Spinal cord (tissue), 10 donors: ENCODE data around the gene FAM174C. TPM values are rescaled to one million over a fixed set of nuclear protein-coding genes. Genes with fewer than 3 reads are reported as not detected.
A peak's percentile ranks its signal among the peaks of the same experiment; 100 is the strongest.
"Not testable (repeated sequence)": the region's sequence is repeated elsewhere in the genome, so short reads cannot be mapped to it uniquely, and the experiment has no call there.

ENCODE experiments used
- DNase-seq, 6 donors: peaks; one replicate each; pipeline versions ENCODE4 v3.0.0 to v3.0.0-alpha.2; 2013 to 2015; ENCODE audit warnings: low spot score in 6 of 6, low read depth in 4 of 6
- H3K27ac ChIP-seq: one replicate; pipeline ENCODE4 v1.5.1; 2013; ENCODE audit warnings: low read depth, low read length, control low read depth
- H3K27me3 ChIP-seq: one replicate; pipeline ENCODE4 v1.6.1; 2013; ENCODE audit warnings: low read length; ENCODE audit not compliant: control insufficient read depth, insufficient read depth
- H3K36me3 ChIP-seq: one replicate; pipeline ENCODE4 v1.6.1; 2013; ENCODE audit warnings: low read length; ENCODE audit not compliant: control insufficient read depth, insufficient read depth
- H3K4me1 ChIP-seq: one replicate; pipeline ENCODE4 v1.6.1; 2013; ENCODE audit warnings: low read length; ENCODE audit not compliant: control insufficient read depth, insufficient read depth
- H3K4me3 ChIP-seq: one replicate; pipeline ENCODE4 v1.5.1; 2013; ENCODE audit warnings: low read depth, low read length, control low read depth
- H3K9me3 ChIP-seq: one replicate; pipeline ENCODE4 v1.6.1; 2013; ENCODE audit warnings: low read length; ENCODE audit not compliant: control insufficient read depth, insufficient read depth
- WGBS: methylation state at CpG from one replicate; pipeline ENCODE4 v1.1.5; 2013; ENCODE audit warnings: missing lambda C conversion rate; ENCODE audit not compliant: insufficient coverage; 5-methylcytosine and 5-hydroxymethylcytosine counted together
- polyA plus RNA-seq, 2 donors: library from polyadenylated mRNA; unstranded; fragments of 120-200 nt; gene quantifications; one replicate each; pipeline ENCODE4 v1.2.1, GENCODE V29; 2013; ENCODE audit not compliant: insufficient read length in 2 of 2
- total RNA-seq, 2 donors: library from RNA; depleted of rRNA in 1 of 2; stranded (reverse); fragments of 120-200 nt in 1 of 2; fragments of >200 nt in 1 of 2; gene quantifications; one replicate each; pipeline versions ENCODE4 v1.2.3 to v1.2.4, GENCODE V29; 2013 to 2014
- donor health status: healthy.

FAM174C gene
- total and polyA plus RNA-seq, 4 donors = 3.7 to 32.9 (median 25.2) TPM

DNA sequence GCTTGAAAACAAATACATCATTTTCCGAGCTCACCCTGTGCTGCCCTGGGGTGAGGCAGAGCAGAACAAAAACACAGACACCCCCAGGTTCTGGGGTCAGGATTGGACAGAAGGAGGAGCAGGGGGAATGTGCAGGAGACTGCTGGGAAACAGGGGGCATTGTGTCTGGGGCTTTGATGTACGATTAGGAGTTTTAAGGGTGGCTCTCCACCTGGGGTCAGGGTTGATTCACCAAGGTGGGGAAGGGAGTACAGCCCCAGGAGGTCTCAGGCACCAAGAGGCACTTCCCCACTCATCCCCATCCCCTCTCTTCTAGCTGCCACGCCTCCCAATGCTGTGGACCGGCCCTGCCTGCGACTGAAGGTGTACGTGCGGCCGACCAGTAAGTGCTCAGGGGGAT lies 22.9 kb downstream of the FAM174C start:
- Histone ChIP-seq H3K9me3 (no peaks in the 10 kb centered on the region), H3K4me1 (peaks cover 30% of the 10 kb centered on the region), H3K27me3 (no peaks in the 10 kb centered on the region), H3K36me3 (peaks cover 72% of the 10 kb centered on the region), H3K27ac (no peak overlapping the region), H3K4me3 (no peak overlapping the region)
- WGBS = 88% methylated on average over 6 of the region's 8 CpGs
- DNase-seq = no peak

DNA sequence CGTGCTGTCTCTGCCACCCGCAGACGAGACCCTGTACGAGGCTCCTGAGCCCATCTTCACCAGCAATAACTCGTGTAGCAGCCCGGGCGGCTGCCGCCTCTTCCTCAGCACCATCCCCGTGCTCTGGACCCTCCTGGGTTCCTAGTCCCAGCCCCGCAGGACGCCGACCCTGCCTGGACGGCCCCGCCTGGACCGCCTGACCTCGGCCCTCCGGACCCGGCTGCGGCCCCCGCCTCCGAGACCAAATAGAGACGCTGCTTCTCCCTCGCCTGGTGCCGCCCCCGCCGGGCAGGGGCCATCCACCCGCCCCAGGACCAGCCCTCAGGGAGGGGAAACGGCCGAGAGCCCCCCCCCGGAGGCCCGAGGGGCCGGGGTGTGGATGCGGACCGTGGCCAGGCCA lies 24.5 kb downstream of the FAM174C start:
- Histone ChIP-seq H3K27ac (no peak overlapping the region), H3K27me3 (no peaks in the 10 kb centered on the region), H3K4me1 (peaks cover 30% of the 10 kb centered on the region), H3K36me3 (peaks cover 59% of the 10 kb centered on the region), H3K9me3 (no peaks in the 10 kb centered on the region), H3K4me3 (no peak overlapping the region)
- DNase-seq = no peak
- whole genome bisulfite sequencing = 84% methylated on average over 31 of the region's 34 CpGs

DNA sequence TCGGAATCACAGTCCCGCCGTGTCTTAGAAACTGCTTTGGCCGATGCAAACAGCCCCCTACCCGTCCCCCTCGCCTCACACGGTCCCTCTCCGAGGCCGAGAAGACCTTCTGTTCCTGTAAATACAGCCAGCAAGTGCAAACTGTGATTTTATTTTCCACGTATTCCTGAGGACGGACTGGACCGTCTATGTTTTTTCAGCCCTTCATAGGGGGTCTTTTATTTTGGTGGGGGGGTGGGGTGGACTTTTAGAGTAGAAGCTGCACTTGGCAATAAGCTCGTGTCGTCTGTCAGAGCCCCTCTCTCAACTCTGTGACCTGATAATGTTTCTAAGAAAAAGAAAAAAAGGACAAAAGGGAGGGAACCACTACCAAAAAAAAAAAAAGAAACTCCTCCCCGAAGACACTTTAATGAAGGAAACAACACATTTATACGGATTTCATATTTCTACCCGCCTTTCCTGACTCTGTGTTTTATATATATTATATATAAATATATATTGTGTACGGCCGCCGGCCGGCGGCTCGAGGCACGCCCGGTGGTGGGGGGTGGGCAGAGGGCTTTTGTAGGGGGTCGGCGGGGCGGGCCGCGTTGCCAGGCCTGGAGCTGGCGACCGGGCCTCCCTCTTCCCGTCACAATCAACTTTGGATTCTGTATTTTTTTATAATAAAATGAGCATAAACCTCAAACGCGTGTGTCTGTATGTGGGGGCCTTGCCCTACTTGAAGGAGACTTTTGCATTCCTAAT lies 25.6 kb downstream of the FAM174C start:
- DNase-seq = no peak
- WGBS = 75% methylated on average over 10 of the region's 35 CpGs
- Histone ChIP-seq H3K36me3 (peaks cover 51% of the 10 kb centered on the region), H3K4me3 (no peak overlapping the region), H3K4me1 (peaks cover 22% of the 10 kb centered on the region), H3K27ac (no peak overlapping the region), H3K27me3 (no peaks in the 10 kb centered on the region), H3K9me3 (no peaks in the 10 kb centered on the region)

DNA sequence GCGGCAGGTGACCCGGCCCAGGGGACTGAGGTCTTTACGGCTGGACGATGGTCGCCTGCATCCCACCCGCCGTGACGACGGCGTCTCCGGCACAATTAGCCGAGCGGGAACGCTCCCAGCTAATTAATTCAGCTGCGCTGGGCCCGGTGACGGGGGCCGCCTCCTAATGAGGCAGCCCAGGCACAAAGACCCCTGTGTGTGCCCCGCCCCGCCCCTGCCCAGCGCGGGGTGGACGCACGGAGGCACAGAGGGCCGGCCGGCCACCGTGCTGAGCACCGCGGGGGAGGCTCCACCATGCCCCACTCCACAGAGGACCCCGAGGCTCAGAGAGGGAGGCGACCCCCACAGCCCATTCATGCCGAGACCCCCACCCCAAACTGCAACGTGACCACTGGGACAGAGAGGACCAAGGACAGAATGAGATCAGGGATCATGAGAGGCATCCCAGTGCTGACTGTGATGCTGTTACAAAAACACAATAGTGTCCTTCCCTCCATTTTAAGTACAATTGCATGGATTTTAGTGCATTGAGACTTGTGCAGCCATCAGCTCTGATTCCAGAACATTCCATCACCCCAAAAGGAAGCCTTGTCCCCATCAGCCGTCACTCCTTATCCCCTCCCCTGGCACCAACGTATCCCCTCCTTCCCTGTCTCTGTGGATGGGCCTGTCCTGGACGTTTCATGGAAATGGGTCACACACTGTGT lies 27.4 kb downstream of the FAM174C start:
- Histone ChIP-seq H3K27me3 (no peaks in the 10 kb centered on the region), H3K4me3 (peak overlapping the region; percentile 24), H3K4me1 (peaks cover 22% of the 10 kb centered on the region), H3K36me3 (peaks cover 35% of the 10 kb centered on the region), H3K9me3 (no peaks in the 10 kb centered on the region), H3K27ac (peak overlapping the region; percentile 84)
- DNase-seq = peak in 4 of 6 donors; percentile 48 to 89 (median 76)
- 15% methylated on average over 22 of the region's 36 CpGs for WGBS

DNA sequence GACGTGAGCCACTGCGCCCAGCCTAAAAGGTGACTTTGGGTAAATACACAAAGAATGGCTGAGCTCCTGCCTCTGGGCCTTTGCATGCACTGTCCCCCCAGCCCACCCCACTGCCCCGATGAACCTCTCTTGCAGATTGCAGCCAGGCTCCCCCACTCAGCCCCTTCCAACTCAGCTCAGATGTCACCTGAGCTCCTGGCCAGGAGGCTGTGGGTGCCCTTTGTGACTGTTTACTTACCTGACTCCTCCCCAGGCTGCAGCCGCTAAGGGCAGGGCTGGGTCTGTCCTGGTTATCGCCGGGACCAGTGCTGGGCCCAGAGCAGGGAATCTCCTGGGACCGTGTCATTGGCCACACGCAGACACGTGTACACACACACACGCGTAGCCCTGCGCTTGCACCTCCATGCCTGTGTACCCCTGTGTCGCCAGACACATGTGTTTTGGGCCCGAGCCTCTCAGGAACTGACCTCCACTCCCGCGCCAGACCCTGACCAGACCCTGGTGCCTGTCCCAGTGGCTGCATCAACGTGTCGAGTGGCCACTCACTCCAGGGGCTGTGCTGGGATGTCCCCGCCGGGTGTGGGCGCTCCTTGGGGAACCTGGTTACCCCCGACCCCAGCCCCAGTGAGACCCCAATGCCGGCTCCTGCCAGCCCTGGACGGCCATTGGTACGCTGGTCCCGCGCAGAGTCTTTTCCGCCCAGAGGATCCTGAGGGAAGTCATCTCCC lies 29.0 kb downstream of the FAM174C start:
- Histone ChIP-seq H3K27ac (no peak overlapping the region), H3K4me3 (no peak overlapping the region), H3K4me1 (peaks cover 22% of the 10 kb centered on the region), H3K36me3 (peaks cover 19% of the 10 kb centered on the region), H3K27me3 (no peaks in the 10 kb centered on the region), H3K9me3 (no peaks in the 10 kb centered on the region)
- DNase-seq = no peak
- whole genome bisulfite sequencing = 92% methylated on average over 28 of the region's 28 CpGs

DNA sequence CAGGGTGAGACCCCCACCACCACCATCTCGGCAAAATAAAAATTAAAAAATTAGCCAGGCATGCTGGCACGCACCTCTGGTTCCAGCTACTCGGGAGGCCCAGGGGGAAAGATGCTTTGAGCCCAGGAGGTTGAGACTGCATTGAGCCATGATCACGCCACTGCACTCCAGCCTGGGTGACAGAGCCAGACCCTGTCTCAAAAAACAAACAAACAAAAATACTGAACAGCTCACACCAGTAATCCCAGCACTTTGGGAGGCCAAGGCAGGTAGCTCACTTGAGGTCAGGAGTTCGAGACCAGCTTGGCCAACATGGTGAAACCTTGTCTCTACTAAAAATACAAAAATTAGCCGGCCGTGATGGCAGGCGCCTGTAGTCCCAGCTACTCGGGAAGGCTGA lies 30.0 kb downstream of the FAM174C start:
- H3K9me3 ChIP-seq, H3K4me3 ChIP-seq, H3K36me3 ChIP-seq, DNase-seq, H3K27me3 ChIP-seq, H3K27ac ChIP-seq: not testable (repeated sequence)
- 94% methylated on average over 3 of the region's 9 CpGs for WGBS
- H3K4me1 ChIP-seq = peaks cover 25% of the 10 kb centered on the region

DNA sequence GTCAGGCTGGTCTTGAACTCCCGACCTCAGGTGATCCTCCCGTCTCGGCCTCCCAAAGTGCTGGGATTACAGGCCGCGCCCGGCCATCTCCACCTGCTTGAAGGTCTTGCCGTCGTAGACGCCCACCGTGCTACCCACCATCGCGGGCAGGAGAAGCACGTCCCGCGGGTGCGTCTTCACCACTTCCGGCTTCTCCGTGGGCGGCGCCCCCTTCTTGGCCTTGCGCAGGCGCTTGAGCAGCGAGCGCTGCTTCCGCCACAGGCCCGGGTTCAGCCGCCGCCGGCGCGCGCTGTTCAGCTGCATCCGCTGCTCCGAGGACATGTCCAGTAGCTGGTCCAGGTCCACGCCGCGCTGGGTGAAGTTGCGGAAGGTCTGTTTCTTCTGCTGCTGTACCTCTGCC lies 32.0 kb downstream of the FAM174C start:
- H3K9me3 ChIP-seq = no peaks in the 10 kb centered on the region
- DNase-seq = no peak
- H3K27me3 ChIP-seq = no peaks in the 10 kb centered on the region
- H3K4me3 ChIP-seq = no peak overlapping the region
- peaks cover 19% of the 10 kb centered on the region for H3K4me1 ChIP-seq
- H3K36me3 ChIP-seq = peaks cover 11% of the 10 kb centered on the region
- WGBS = 96% methylated on average over 35 of the region's 38 CpGs
- no peak overlapping the region for H3K27ac ChIP-seq

DNA sequence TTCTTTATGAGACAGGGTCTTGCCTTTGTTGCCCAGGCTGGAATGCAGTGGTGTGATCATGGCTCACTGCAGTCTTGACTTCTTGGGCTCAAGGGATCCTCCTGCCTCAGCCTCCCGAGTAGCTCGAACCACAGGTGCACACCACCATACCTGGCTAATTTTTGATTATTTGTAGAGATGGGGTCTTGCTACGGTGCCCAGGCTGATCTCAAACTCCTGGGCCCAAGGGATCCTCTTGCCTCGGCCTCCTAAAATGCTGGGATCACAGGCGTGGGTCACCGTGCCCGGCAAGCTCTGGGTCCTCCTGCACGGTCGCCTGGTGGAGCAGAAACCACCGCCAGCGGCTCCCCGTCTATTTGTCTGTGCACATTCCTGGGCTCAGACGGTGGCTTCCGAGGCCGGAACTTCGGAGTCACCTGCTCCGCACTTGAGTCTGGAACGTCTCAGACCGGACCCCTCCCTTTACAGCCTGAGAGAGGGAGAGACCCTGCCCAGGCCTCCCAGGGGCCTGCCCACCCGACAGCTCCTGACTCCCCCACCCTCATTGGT lies 32.5 kb downstream of the FAM174C start:
- Histone ChIP-seq H3K9me3 (no peaks in the 10 kb centered on the region), H3K27me3 (no peaks in the 10 kb centered on the region), H3K27ac (no peak overlapping the region), H3K36me3 (peaks cover 11% of the 10 kb centered on the region), H3K4me3 (no peak overlapping the region), H3K4me1 (peaks cover 14% of the 10 kb centered on the region)
- 95% methylated on average over 17 of the region's 20 CpGs for WGBS
- DNase-seq = no peak

DNA sequence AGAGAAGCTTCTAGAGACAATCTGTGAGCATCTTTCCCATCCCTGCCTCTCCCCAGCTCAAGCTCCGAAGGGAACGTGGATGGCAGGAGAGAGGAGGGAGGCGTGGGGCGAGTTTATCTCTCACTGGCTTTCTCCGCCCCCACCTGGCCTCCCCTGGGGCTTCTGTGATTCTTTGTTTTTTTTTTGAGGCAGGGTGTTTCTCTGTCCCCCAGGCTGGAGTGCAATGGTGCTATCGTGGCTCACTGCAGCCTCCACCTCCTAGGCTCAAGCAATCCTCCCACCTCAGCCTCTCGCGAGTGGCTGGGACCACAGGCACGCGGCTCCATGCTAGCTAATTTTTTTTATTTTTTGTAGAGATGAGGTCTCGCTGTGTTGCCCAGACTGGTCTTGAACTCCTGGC lies 33.4 kb downstream of the FAM174C start:
- no peaks in the 10 kb centered on the region for H3K27me3 ChIP-seq
- no peak overlapping the region for H3K4me3 ChIP-seq
- H3K27ac ChIP-seq = no peak overlapping the region
- WGBS = 85% methylated on average over 3 of the region's 11 CpGs
- no peak for DNase-seq
- H3K36me3 ChIP-seq = peaks cover 15% of the 10 kb centered on the region
- H3K4me1 ChIP-seq = peaks cover 11% of the 10 kb centered on the region
- no peaks in the 10 kb centered on the region for H3K9me3 ChIP-seq
